Metanephros (tissue), 1 donor: ENCODE measurements around the gene CRYM. TPM values are rescaled to one million over a fixed set of nuclear protein-coding genes. Genes with fewer than 3 reads are reported as not detected.

Source experiments
- total RNA-seq: library from RNA; depleted of rRNA; stranded (reverse); fragments of >200 nt; gene quantifications from one replicate; pipeline ENCODE4 v1.2.3, GENCODE V29; 2014

CRYM gene
- 6.1 TPM for total RNA-seq

DNA sequence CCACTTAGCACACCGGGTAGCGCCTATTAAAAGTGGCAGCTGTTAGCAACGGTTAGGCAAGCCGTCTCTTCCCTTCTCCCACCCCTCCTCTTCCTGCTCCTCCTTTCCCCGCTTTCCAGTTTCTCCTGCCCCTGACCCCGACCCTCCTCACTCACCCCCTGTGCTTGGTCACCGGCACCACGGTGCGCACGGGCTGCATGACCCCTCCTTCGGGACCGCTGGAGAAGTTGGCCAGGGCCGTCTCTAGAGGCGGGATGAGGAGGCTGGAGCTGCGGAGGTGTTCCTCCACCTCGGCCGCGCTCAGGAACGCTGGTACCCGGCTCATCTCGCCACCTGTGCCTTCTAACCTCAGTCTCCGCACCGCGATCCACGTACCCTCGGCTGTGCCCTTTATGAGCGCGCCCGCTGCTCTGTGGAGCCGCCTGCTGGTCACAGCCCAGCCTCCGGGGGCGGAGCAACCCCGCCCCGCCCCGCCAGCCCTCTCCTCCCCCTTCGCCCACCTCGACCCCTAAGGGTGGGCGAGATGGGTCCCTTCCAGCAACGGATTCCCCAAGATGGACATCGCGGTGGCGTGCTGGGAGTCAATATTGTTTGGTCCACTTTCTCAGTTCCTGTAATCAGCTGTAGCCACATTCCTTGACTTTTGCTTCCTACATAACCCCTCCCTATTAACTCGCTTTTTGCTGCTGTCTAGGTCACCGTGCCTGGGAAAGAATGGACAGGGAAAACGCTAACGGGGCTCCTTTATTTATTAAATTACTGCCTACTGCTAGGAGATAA is at the start of gene CRYM:
TSS of gene CRYM (minus strand) at position 364 of the 780 bp plus-strand sequence. CDS start at position 325, 39 bp downstream.

GRCh38 chr16:21233521-21234150 is 44.5 kb downstream of the CRYM start, which contains the start of gene ANKS4B:
Gene ANKS4B, plus strand, starts transcription at chr16:21233699. Its CDS starts 39 bp downstream, at chr16:21233738.

GRCh38 chr16:21211486-21211885 is 66.6 kb downstream of the CRYM start, which contains the start of gene ZP2:
Gene ZP2, minus strand, starts transcription at chr16:21211574. Its CDS starts 27 bp downstream, at chr16:21211547.

Other genes with a start within 250 kb of the CRYM start
- gene DNAH3, start 127.4 kb downstream of the CRYM start, total RNA-seq, result 0.35 TPM
- gene LDAF1, start 119.6 kb downstream of the CRYM start, total RNA-seq, result 59.8 TPM
- not detected for gene ZP2, start 66.7 kb downstream of the CRYM start, total RNA-seq
- 1.5 TPM for gene ANKS4B, start 44.6 kb downstream of the CRYM start, total RNA-seq